HepG2 (cell line): ENCODE measurements around the gene SP7. TPM values are rescaled to one million over a fixed set of nuclear protein-coding genes. Genes with fewer than 3 reads are reported as not detected.

Experiments
- AHDC1 ChIP-seq: sonication (generic); formaldehyde crosslinking; IDR thresholded peaks from 2 replicates; pipeline ENCODE4 v1.5.1; 2020; ENCODE audit warnings: mild to moderate bottlenecking, missing genetic modification reagents, borderline replicate concordance
- HBP1 ChIP-seq: IDR thresholded peaks from 2 replicates; pipeline ENCODE4 v1.6.1; 2016; ENCODE audit warnings: low read depth, control low read depth
- HDAC6 ChIP-seq: fragments of 200-600 bp; sonication (generic); IDR thresholded peaks from 2 replicates; pipeline ENCODE4 v1.7.0; 2017; ENCODE audit warnings: mild to moderate bottlenecking, antibody characterized with exemption, low read length, low read depth
- KDM5A ChIP-seq: fragments of 200-600 bp; sonication (generic); IDR thresholded peaks from 2 replicates; pipeline ENCODE4 v1.7.0; 2018; ENCODE audit warnings: antibody characterized with exemption, mild to moderate bottlenecking, low read length, borderline replicate concordance
- PAF1 ChIP-seq: IDR thresholded peaks from 2 replicates; pipeline ENCODE4 v1.6.1; 2016; ENCODE audit warnings: missing genetic modification reagents, missing compliant biosample characterization
- RNF219 ChIP-seq: sonication (generic); formaldehyde crosslinking; IDR thresholded peaks from 2 replicates; pipeline ENCODE4 v1.5.0; 2020; ENCODE audit warnings: mild to moderate bottlenecking, missing genetic modification reagents
- ZBTB42 ChIP-seq: sonication (generic); formaldehyde crosslinking; IDR thresholded peaks from 2 replicates; pipeline ENCODE4 v1.5.0; 2020; ENCODE audit warnings: mild to moderate bottlenecking, missing genetic modification reagents
- ZFP36 ChIP-seq: fragments of 150-350 bp; IDR thresholded peaks from 2 replicates; pipeline ENCODE4 v1.6.1; 2018; ENCODE audit warnings: borderline replicate concordance, low read length, low read depth; ENCODE audit not compliant: partially characterized antibody
- ZNF260 ChIP-seq: sonication (generic); formaldehyde crosslinking; IDR thresholded peaks from 2 replicates; pipeline ENCODE4 v1.4.0; 2020; ENCODE audit warnings: missing genetic modification reagents, low read depth, mild to moderate bottlenecking, borderline replicate concordance
- polyA plus RNA-seq, 8 experiments: library from polyadenylated mRNA; depleted of rRNA in 3 of 8; stranded (reverse) in 7 of 8; unstranded in 1 of 8; fragments of >200 nt; fragmentation: Illumina TruSeq in 4 of 8; extraction: Trizol in 4 of 8; gene quantifications; 2 replicates each; pipeline versions ENCODE4 v1.2.1 to v1.2.3, GENCODE V29; 2011 to 2016; ENCODE audit warnings: low read depth in 4 of 8, missing spikeins in 1 of 8, mixed read lengths in 1 of 8; ENCODE audit not compliant: insufficient read depth in 1 of 8
- total RNA-seq, 5 experiments: library from RNA; depleted of rRNA; stranded (reverse); fragments of >200 nt; fragmentation: Illumina TruSeq; extraction: Trizol; gene quantifications; 2 replicates each; pipeline ENCODE4 v1.2.3, GENCODE V29; 2016; ENCODE audit warnings: low read depth in 1 of 5
- TF ChIP-seq, protein P1 (sequence below): sonication (generic); formaldehyde crosslinking; IDR thresholded peaks from 2 replicates; pipeline ENCODE4 v1.5.0; 2020; ENCODE audit warnings: mild to moderate bottlenecking, missing genetic modification reagents, moderate library complexity
- TF ChIP-seq, protein P2 (sequence below): sonication (generic); formaldehyde crosslinking; IDR thresholded peaks from 2 replicates; pipeline ENCODE4 v1.5.1; 2020; ENCODE audit warnings: mild to moderate bottlenecking, missing genetic modification reagents, borderline replicate concordance
- TF ChIP-seq, protein P3 (sequence below): sonication (generic); formaldehyde crosslinking; IDR thresholded peaks from 2 replicates; pipeline ENCODE4 v1.5.0; 2020; ENCODE audit warnings: missing genetic modification reagents

SP7 gene
- total and polyA plus RNA-seq, 2 of the 13 experiments (the other 11 are each of a cell fraction or from before 2014, with no cell fraction given) = not detected

GRCh38 chr12:53344824-53345485 lies 8.8 kb upstream of the SP7 start (continued):
- TF ChIP-seq, protein P1, sequence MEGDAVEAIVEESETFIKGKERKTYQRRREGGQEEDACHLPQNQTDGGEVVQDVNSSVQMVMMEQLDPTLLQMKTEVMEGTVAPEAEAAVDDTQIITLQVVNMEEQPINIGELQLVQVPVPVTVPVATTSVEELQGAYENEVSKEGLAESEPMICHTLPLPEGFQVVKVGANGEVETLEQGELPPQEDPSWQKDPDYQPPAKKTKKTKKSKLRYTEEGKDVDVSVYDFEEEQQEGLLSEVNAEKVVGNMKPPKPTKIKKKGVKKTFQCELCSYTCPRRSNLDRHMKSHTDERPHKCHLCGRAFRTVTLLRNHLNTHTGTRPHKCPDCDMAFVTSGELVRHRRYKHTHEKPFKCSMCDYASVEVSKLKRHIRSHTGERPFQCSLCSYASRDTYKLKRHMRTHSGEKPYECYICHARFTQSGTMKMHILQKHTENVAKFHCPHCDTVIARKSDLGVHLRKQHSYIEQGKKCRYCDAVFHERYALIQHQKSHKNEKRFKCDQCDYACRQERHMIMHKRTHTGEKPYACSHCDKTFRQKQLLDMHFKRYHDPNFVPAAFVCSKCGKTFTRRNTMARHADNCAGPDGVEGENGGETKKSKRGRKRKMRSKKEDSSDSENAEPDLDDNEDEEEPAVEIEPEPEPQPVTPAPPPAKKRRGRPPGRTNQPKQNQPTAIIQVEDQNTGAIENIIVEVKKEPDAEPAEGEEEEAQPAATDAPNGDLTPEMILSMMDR (CRISPR knock-in tag) = peak; percentile 90
- TF ChIP-seq RNF219 (CRISPR knock-in tag) (no peak), ZNF260 (no peak), ZBTB42 (peak; percentile 99), PAF1 (CRISPR knock-in tag) (no peak), HBP1 (CRISPR knock-in tag) (no peak), ZFP36 (no peak), HDAC6 (no peak), AHDC1 (CRISPR knock-in tag) (no peak), KDM5A (no peak)
- TF ChIP-seq, protein P2, sequence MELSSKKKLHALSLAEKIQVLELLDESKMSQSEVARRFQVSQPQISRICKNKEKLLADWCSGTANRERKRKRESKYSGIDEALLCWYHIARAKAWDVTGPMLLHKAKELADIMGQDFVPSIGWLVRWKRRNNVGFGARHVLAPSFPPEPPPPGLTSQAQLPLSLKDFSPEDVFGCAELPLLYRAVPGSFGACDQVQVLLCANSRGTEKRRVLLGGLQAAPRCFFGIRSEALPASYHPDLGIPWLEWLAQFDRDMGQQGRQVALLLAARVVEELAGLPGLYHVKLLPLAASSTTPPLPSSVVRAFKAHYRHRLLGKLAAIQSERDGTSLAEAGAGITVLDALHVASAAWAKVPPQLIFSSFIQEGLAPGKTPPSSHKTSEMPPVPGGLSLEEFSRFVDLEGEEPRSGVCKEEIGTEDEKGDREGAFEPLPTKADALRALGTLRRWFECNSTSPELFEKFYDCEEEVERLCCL (CRISPR knock-in tag) = no peak
- TF ChIP-seq, protein P3, sequence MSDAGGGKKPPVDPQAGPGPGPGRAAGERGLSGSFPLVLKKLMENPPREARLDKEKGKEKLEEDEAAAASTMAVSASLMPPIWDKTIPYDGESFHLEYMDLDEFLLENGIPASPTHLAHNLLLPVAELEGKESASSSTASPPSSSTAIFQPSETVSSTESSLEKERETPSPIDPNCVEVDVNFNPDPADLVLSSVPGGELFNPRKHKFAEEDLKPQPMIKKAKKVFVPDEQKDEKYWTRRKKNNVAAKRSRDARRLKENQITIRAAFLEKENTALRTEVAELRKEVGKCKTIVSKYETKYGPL = no peak
